Hepatocyte (in vitro differentiated cells): ENCODE results near the gene KDM2A. TPM values are rescaled to one million over a fixed set of nuclear protein-coding genes. Genes with fewer than 3 reads are reported as not detected.

Experiments used
- DNase-seq: peaks from one replicate; pipeline ENCODE4 v3.0.0-alpha.2; 2016; ENCODE audit warnings: low spot score
- H2AFZ ChIP-seq: fragments of 200-600 bp; sonication (generic); 2 replicates; pipeline ENCODE4 v1.6.0; 2016; ENCODE audit warnings: antibody characterized with exemption, mild to moderate bottlenecking
- H3K27ac ChIP-seq: fragments of 200-600 bp; sonication (generic); 2 replicates; pipeline ENCODE4 v1.5.1; 2016; ENCODE audit warnings: mild to moderate bottlenecking
- H3K27me3 ChIP-seq: fragments of 200-600 bp; sonication (generic); 2 replicates; pipeline ENCODE4 v1.6.1; 2016
- H3K36me3 ChIP-seq: fragments of 200-600 bp; sonication (generic); replicated peaks from 2 replicates; pipeline ENCODE4 v1.5.1; 2016; ENCODE audit warnings: low read depth; ENCODE audit not compliant: insufficient read depth
- H3K4me1 ChIP-seq: fragments of 200-600 bp; sonication (generic); 2 replicates; pipeline ENCODE4 v1.5.1; 2016; ENCODE audit warnings: mild to moderate bottlenecking, moderate library complexity; ENCODE audit not compliant: insufficient read depth
- H3K4me2 ChIP-seq: fragments of 200-600 bp; sonication (generic); 2 replicates; pipeline ENCODE4 v1.6.0; 2016
- H3K4me3 ChIP-seq: fragments of 200-600 bp; sonication (generic); 2 replicates; pipeline ENCODE4 v1.5.1; 2016; ENCODE audit warnings: mild to moderate bottlenecking
- H3K79me2 ChIP-seq: fragments of 200-600 bp; sonication (generic); 2 replicates; pipeline ENCODE4 v1.6.0; 2017; ENCODE audit warnings: mild to moderate bottlenecking
- H3K9me2 ChIP-seq: fragments of 200-600 bp; sonication (generic); replicated peaks from 2 replicates; pipeline ENCODE4 v1.6.0; 2017; ENCODE audit warnings: mild to moderate bottlenecking; ENCODE audit not compliant: insufficient read depth
- H3K9me3 ChIP-seq: fragments of 200-600 bp; sonication (generic); 2 replicates; pipeline ENCODE4 v1.5.1; 2016; ENCODE audit warnings: low read depth, mild to moderate bottlenecking
- H4K20me1 ChIP-seq: fragments of 200-600 bp; sonication (generic); 2 replicates; pipeline ENCODE4 v1.6.0; 2016; ENCODE audit warnings: mild to moderate bottlenecking; ENCODE audit not compliant: insufficient read depth, poor library complexity, severe bottlenecking
- EZH2 ChIP-seq: fragments of 200-600 bp; sonication (generic); IDR thresholded peaks from 2 replicates; pipeline ENCODE4 v1.6.1; 2016; ENCODE audit warnings: antibody characterized with exemption, mild to moderate bottlenecking, borderline replicate concordance
- EZH2phosphoT487 ChIP-seq: fragments of 200-600 bp; sonication (generic); IDR thresholded peaks from one replicate; pipeline ENCODE4 v1.6.1; 2018; ENCODE audit warnings: antibody characterized with exemption, mild to moderate bottlenecking, low read depth, moderate library complexity; ENCODE audit not compliant: unreplicated experiment, severe bottlenecking
- whole genome bisulfite sequencing: methylation state at CpG from one replicate; pipeline ENCODE4 v1.1.6; 2016; ENCODE audit warnings: low lambda C conversion rate; ENCODE audit errors: missing lambda C conversion rate; 5-methylcytosine and 5-hydroxymethylcytosine counted together
- polyA plus RNA-seq: library from polyadenylated mRNA; unstranded; fragments of >200 nt; fragmentation: Nextera tagmentation; extraction: Ambion mirVana; gene quantifications from 2 replicates; pipeline ENCODE4 v1.2.1, GENCODE V29; 2016
- total RNA-seq: library from RNA; depleted of rRNA; stranded (reverse); fragments of >200 nt; gene quantifications from 2 replicates; pipeline ENCODE4 v1.2.3, GENCODE V29; 2014
- TF ChIP-seq, protein P1 (sequence below): fragments of 200-600 bp; sonication (generic); IDR thresholded peaks from 2 replicates; pipeline ENCODE4 v1.5.1; 2016; ENCODE audit warnings: antibody characterized with exemption, mild to moderate bottlenecking; ENCODE audit not compliant: poor library complexity

KDM2A gene
- total and polyA plus RNA-seq, 2 experiments from 2014 or later: 18.7 to 51.2 TPM

GRCh38 chr11:67300256-67300755 lies 181.2 kb downstream of the KDM2A start:
- H3K27me3 ChIP-seq: no peaks in the 10 kb centered on the region
- no peak overlapping the region for H3K4me2 ChIP-seq
- no peak for DNase-seq
- no peak overlapping the region for H3K4me3 ChIP-seq
- peaks cover 23% of the 10 kb centered on the region for H3K4me1 ChIP-seq
- H3K9me2 ChIP-seq: no peaks in the 10 kb centered on the region
- peaks cover 35% of the 10 kb centered on the region for H3K79me2 ChIP-seq
- TF ChIP-seq, protein P1, sequence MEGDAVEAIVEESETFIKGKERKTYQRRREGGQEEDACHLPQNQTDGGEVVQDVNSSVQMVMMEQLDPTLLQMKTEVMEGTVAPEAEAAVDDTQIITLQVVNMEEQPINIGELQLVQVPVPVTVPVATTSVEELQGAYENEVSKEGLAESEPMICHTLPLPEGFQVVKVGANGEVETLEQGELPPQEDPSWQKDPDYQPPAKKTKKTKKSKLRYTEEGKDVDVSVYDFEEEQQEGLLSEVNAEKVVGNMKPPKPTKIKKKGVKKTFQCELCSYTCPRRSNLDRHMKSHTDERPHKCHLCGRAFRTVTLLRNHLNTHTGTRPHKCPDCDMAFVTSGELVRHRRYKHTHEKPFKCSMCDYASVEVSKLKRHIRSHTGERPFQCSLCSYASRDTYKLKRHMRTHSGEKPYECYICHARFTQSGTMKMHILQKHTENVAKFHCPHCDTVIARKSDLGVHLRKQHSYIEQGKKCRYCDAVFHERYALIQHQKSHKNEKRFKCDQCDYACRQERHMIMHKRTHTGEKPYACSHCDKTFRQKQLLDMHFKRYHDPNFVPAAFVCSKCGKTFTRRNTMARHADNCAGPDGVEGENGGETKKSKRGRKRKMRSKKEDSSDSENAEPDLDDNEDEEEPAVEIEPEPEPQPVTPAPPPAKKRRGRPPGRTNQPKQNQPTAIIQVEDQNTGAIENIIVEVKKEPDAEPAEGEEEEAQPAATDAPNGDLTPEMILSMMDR: no peak
- TF ChIP-seq EZH2 (no peak), EZH2phosphoT487 (no peak)
- no peak overlapping the region for H3K27ac ChIP-seq
- no peak overlapping the region for H2AFZ ChIP-seq
- no peaks in the 10 kb centered on the region for H4K20me1 ChIP-seq
- 95% methylated on average over 13 of the region's 13 CpGs for WGBS
- peaks cover 6% of the 10 kb centered on the region for H3K9me3 ChIP-seq
- H3K36me3 ChIP-seq: peaks cover 7% of the 10 kb centered on the region

- H3K9me2 ChIP-seq: no peaks in the 10 kb centered on the region
- H2AFZ ChIP-seq: no peak overlapping the region
- WGBS: 97% methylated on average over 22 of the region's 22 CpGs
- H3K4me1 ChIP-seq: peaks cover 23% of the 10 kb centered on the region
- TF ChIP-seq EZH2phosphoT487: no peak
- TF ChIP-seq, protein P1: no peak
- no peak for TF ChIP-seq EZH2
- H3K4me2 ChIP-seq: no peak overlapping the region
- H4K20me1 ChIP-seq: no peaks in the 10 kb centered on the region
- no peak for DNase-seq
- no peaks in the 10 kb centered on the region for H3K27me3 ChIP-seq
- peaks cover 1% of the 10 kb centered on the region for H3K9me3 ChIP-seq
- peaks cover 30% of the 10 kb centered on the region for H3K79me2 ChIP-seq
- no peak overlapping the region for H3K27ac ChIP-seq
- H3K36me3 ChIP-seq: peaks cover 6% of the 10 kb centered on the region
- no peak overlapping the region for H3K4me3 ChIP-seq
Observed at GRCh38 chr11:67300756-67301312, 181.8 kb downstream of the KDM2A start.

GRCh38 chr11:67301313-67301921 lies 182.4 kb downstream of the KDM2A start:
- H3K27me3 ChIP-seq: no peaks in the 10 kb centered on the region
- no peaks in the 10 kb centered on the region for H4K20me1 ChIP-seq
- DNase-seq: peak; percentile 4
- peak overlapping the region; percentile 57 for H3K27ac ChIP-seq
- peaks cover under 1% of the 10 kb centered on the region for H3K36me3 ChIP-seq
- H3K4me1 ChIP-seq: peaks cover 23% of the 10 kb centered on the region
- H2AFZ ChIP-seq: no peak overlapping the region
- H3K79me2 ChIP-seq: peaks cover 24% of the 10 kb centered on the region
- TF ChIP-seq EZH2phosphoT487 (no peak), EZH2 (no peak)
- TF ChIP-seq, protein P1: no peak
- H3K9me2 ChIP-seq: no peaks in the 10 kb centered on the region
- WGBS: 95% methylated on average over 25 of the region's 28 CpGs
- no peak overlapping the region for H3K4me3 ChIP-seq
- no peaks in the 10 kb centered on the region for H3K9me3 ChIP-seq
- peak overlapping the region; percentile 100 for H3K4me2 ChIP-seq
